Measurements from ENCODE around the gene DBH. TPM values are rescaled to one million over a fixed set of nuclear protein-coding genes. Genes with fewer than 3 reads are reported as not detected.
"Not testable (repeated sequence)": the region's sequence is repeated elsewhere in the genome, so short reads cannot be mapped to it uniquely, and the experiment has no call there.

DBH gene
- total RNA-seq, 2 donors from 2014 or later, result not detected

- no peaks in the 10 kb centered on the region for H3K27me3 ChIP-seq
- no peak for DNase-seq
- no peak overlapping the region for H3K27ac ChIP-seq
- H3K4me1 ChIP-seq, result no peaks in the 10 kb centered on the region
- H3K36me3 ChIP-seq (replicated peaks in 1 of 2; ENCODE audit: insufficient read depth in 1 of 2, low read depth in 2 of 2), result no peaks in the 10 kb centered on the region
- no peak for ATAC-seq
- 52 to 62% methylated on average over 4 to 5 of the region's 5 CpGs for WGBS, 2 donors
- H3K4me3 ChIP-seq, result no peak overlapping the region
- peaks cover 0 to 5% (median 0%) of the 10 kb centered on the region in 3 donors for H3K9me3 ChIP-seq
- intact Hi-C loops (cut with DNase I), result no loop called here
- TF ChIP-seq, protein P1, sequence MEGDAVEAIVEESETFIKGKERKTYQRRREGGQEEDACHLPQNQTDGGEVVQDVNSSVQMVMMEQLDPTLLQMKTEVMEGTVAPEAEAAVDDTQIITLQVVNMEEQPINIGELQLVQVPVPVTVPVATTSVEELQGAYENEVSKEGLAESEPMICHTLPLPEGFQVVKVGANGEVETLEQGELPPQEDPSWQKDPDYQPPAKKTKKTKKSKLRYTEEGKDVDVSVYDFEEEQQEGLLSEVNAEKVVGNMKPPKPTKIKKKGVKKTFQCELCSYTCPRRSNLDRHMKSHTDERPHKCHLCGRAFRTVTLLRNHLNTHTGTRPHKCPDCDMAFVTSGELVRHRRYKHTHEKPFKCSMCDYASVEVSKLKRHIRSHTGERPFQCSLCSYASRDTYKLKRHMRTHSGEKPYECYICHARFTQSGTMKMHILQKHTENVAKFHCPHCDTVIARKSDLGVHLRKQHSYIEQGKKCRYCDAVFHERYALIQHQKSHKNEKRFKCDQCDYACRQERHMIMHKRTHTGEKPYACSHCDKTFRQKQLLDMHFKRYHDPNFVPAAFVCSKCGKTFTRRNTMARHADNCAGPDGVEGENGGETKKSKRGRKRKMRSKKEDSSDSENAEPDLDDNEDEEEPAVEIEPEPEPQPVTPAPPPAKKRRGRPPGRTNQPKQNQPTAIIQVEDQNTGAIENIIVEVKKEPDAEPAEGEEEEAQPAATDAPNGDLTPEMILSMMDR (IDR thresholded peaks at IDR 0.05), result no peak
- TF ChIP-seq POLR2A (IDR thresholded peaks at IDR 0.05), result no peak
Observed at GRCh38 chr9:133622555-133622954, 13.6 kb upstream of the DBH start.

GRCh38 chr9:133626008-133626407, 10.2 kb upstream of the DBH start:
- H3K27ac ChIP-seq; H3K9me3 ChIP-seq; H3K4me3 ChIP-seq; H3K27me3 ChIP-seq; DNase-seq; ATAC-seq; H3K36me3 ChIP-seq (replicated peaks in 1 of 2; ENCODE audit: insufficient read depth in 1 of 2, low read depth in 2 of 2); H3K4me1 ChIP-seq; intact Hi-C loops (cut with DNase I): not testable (repeated sequence)

- H3K36me3 ChIP-seq (replicated peaks in 1 of 2; ENCODE audit: insufficient read depth in 1 of 2, low read depth in 2 of 2), result no peaks in the 10 kb centered on the region
- DNase-seq (no peak), ATAC-seq (no peak)
- peaks cover 0 to 5% (median 0%) of the 10 kb centered on the region in 3 donors for H3K9me3 ChIP-seq
- WGBS, 2 donors, result 68 to 83% methylated on average over 3 of the region's 3 CpGs
- H3K27ac ChIP-seq, result no peak overlapping the region
- no peaks in the 10 kb centered on the region for H3K27me3 ChIP-seq
- intact Hi-C loops (cut with DNase I), result no loop called here
- TF ChIP-seq POLR2A (IDR thresholded peaks at IDR 0.05), result no peak
- TF ChIP-seq, protein P1 (IDR thresholded peaks at IDR 0.05), result no peak
- no peaks in the 10 kb centered on the region for H3K4me1 ChIP-seq
- no peak overlapping the region for H3K4me3 ChIP-seq
Observed at GRCh38 chr9:133627341-133627740, 8.8 kb upstream of the DBH start.

DNA sequence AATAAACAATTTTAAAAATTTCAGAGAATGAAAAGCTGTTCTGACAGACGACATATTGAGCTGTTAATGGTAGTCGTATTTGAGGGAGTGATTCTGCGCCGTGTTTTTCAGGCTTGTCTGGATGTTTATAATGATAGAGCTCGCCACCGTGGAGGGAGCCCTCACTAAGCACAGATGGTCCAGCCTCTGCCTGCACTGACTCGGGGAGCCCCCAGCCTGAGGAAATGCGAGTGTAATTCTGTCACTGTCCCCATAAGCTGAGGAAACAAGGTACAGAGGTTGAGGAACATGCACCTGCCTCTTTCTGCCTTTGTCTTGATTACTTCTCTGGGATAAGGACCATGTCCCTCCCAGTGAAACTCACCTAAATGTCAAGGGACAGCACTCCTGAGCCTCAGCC, 7.4 kb upstream of the DBH start:
- no peaks in the 10 kb centered on the region for H3K27me3 ChIP-seq
- DNase-seq, result no peak
- H3K4me3 ChIP-seq, result no peak overlapping the region
- WGBS, 2 donors, result 69 to 71% methylated on average over 8 of the region's 8 CpGs
- H3K27ac ChIP-seq, result no peak overlapping the region
- H3K36me3 ChIP-seq (replicated peaks in 1 of 2; ENCODE audit: insufficient read depth in 1 of 2, low read depth in 2 of 2), result no peaks in the 10 kb centered on the region
- ATAC-seq, result no peak
- intact Hi-C loops (cut with DNase I), result no loop called here
- TF ChIP-seq, protein P1 (IDR thresholded peaks at IDR 0.05), result no peak
- TF ChIP-seq POLR2A (IDR thresholded peaks at IDR 0.05), result no peak
- peaks cover 0 to 5% (median 0%) of the 10 kb centered on the region in 3 donors for H3K9me3 ChIP-seq
- H3K4me1 ChIP-seq, result no peaks in the 10 kb centered on the region

GRCh38 chr9:133629221-133630110, 6.7 kb upstream of the DBH start:
- intact Hi-C loops (cut with DNase I), result no loop called here
- TF ChIP-seq, protein P1 (IDR thresholded peaks at IDR 0.05), result no peak
- TF ChIP-seq POLR2A (IDR thresholded peaks at IDR 0.05), result no peak
- DNase-seq (no peak), ATAC-seq (no peak)
- no peaks in the 10 kb centered on the region for H3K36me3 ChIP-seq (replicated peaks in 1 of 2; ENCODE audit: insufficient read depth in 1 of 2, low read depth in 2 of 2)
- no peaks in the 10 kb centered on the region for H3K27me3 ChIP-seq
- no peaks in the 10 kb centered on the region for H3K4me1 ChIP-seq
- peaks cover 0 to 5% (median 0%) of the 10 kb centered on the region in 3 donors for H3K9me3 ChIP-seq
- H3K4me3 ChIP-seq, result no peak overlapping the region
- WGBS, 2 donors, result 85 to 93% methylated on average over 8 to 23 of the region's 23 CpGs
- no peak overlapping the region for H3K27ac ChIP-seq

Data from body of pancreas (tissue), 4 donors.